ENCODE measurements around the gene NRARP. TPM values are rescaled to one million over a fixed set of nuclear protein-coding genes. Genes with fewer than 3 reads are reported as not detected.
A peak's percentile ranks its signal among the peaks of the same experiment; 100 is the strongest.

Gene NRARP
- total RNA-seq, 6 experiments from 2014 or later: 0.57 to 2.3 (median 0.98) TPM

- H3K9me3 ChIP-seq: no peaks in the 10 kb centered on the region
- TF ChIP-seq POLR2A (IDR thresholded peaks at IDR 0.05) (no peak), CTCF (IDR thresholded peaks at IDR 0.05) (no peak)
- WGBS (ENCODE audit: insufficient coverage, low coverage, low lambda C conversion rate, missing lambda C conversion rate): 82% methylated on average over 3 of the region's 6 CpGs
- intact Hi-C loops (cut with DNase I): no loop called here
- DNase-seq (peak in 2 of 3 donors; percentile 41 to 49), ATAC-seq (no peak)
- H3K4me1 ChIP-seq: peaks cover 0 to 4% (median 0%) of the 10 kb centered on the region in 4 donors
- H3K27me3 ChIP-seq: no peaks in the 10 kb centered on the region
- H3K4me3 ChIP-seq: no peak overlapping the region
- H3K27ac ChIP-seq: no peak overlapping the region
- H3K36me3 ChIP-seq: no peaks in the 10 kb centered on the region
These were observed 10.8 kb upstream of the NRARP start for GRCh38 chr9:137312852-137313325.

GRCh38 chr9:137311986-137312851, 10.1 kb upstream of the NRARP start:
- TF ChIP-seq POLR2A (IDR thresholded peaks at IDR 0.05): no peak
- no peak for TF ChIP-seq CTCF (IDR thresholded peaks at IDR 0.05)
- ATAC-seq (no peak), DNase-seq (peak in 1 of 3 donors; percentile 48)
- Histone ChIP-seq H3K36me3 (no peaks in the 10 kb centered on the region), H3K27ac (no peak overlapping the region), H3K4me3 (no peak overlapping the region), H3K4me1 (peaks cover 0 to 4% (median 0%) of the 10 kb centered on the region in 4 donors), H3K27me3 (no peaks in the 10 kb centered on the region), H3K9me3 (no peaks in the 10 kb centered on the region)
- intact Hi-C loops (cut with DNase I): no loop called here
- WGBS (ENCODE audit: insufficient coverage, low coverage, low lambda C conversion rate, missing lambda C conversion rate): no CpG with 5 or more reads among the region's 28 CpGs

- intact Hi-C loops (cut with DNase I): no loop called here
- no CpG with 5 or more reads among the region's 27 CpGs for WGBS (ENCODE audit: insufficient coverage, low coverage, low lambda C conversion rate, missing lambda C conversion rate)
- ATAC-seq: peak in 1 of 4 donors; percentile 8
- TF ChIP-seq POLR2A (IDR thresholded peaks at IDR 0.05) (no peak), CTCF (IDR thresholded peaks at IDR 0.05) (no peak)
- Histone ChIP-seq H3K9me3 (no peaks in the 10 kb centered on the region), H3K36me3 (no peaks in the 10 kb centered on the region), H3K27me3 (no peaks in the 10 kb centered on the region), H3K27ac (no peak overlapping the region), H3K4me1 (peaks cover 0 to 4% (median 0%) of the 10 kb centered on the region in 4 donors), H3K4me3 (no peak overlapping the region)
- DNase-seq: peak in 2 of 3 donors; percentile 47 to 54
These were observed 9.3 kb upstream of the NRARP start for GRCh38 chr9:137311171-137311985.

GRCh38 chr9:137310189-137311052, 8.3 kb upstream of the NRARP start:
- DNase-seq (peak in 1 of 3 donors; percentile 50), ATAC-seq (no peak)
- Histone ChIP-seq H3K36me3 (no peaks in the 10 kb centered on the region), H3K4me3 (no peak overlapping the region), H3K27ac (no peak overlapping the region), H3K4me1 (peaks cover 0 to 5% (median 0%) of the 10 kb centered on the region in 4 donors), H3K27me3 (no peaks in the 10 kb centered on the region), H3K9me3 (no peaks in the 10 kb centered on the region)
- 88% methylated on average over 5 of the region's 20 CpGs for WGBS (ENCODE audit: insufficient coverage, low coverage, low lambda C conversion rate, missing lambda C conversion rate)
- TF ChIP-seq CTCF (IDR thresholded peaks at IDR 0.05) (no peak), POLR2A (IDR thresholded peaks at IDR 0.05) (no peak)
- intact Hi-C loops (cut with DNase I): no loop called here
